Endometrial microvascular endothelial cells (primary cell): ENCODE data around the gene CUL2. TPM values are rescaled to one million over a fixed set of nuclear protein-coding genes. Genes with fewer than 3 reads are reported as not detected.
"Not testable (repeated sequence)": the region's sequence is repeated elsewhere in the genome, so short reads cannot be mapped to it uniquely, and the experiment has no call there.

ENCODE experiments used
- in situ Hi-C: cut with HindIII; loops from 2 replicates; pipeline ENCODE4 v1.10.0; 2017; ENCODE audit warnings: low sequenced_read_pairs, low pct_unique_long_range_greater_than_20kb; ENCODE audit errors: inconsistent ontology term
- total RNA-seq: library from RNA; depleted of rRNA; stranded (reverse); fragments of >200 nt; gene quantifications from one replicate; pipeline ENCODE4 v1.2.3, GENCODE V29; 2015; ENCODE audit errors: inconsistent ontology term

Gene CUL2
- total RNA-seq, 1 donor from 2014 or later = 37.5 TPM

GRCh38 chr10:35089611-35090161 is 455 bp downstream of the CUL2 start:
- in situ Hi-C loops = no loop called here

- in situ Hi-C loops = no loop called here
Observed at GRCh38 chr10:35083242-35083641, 6.9 kb downstream of the CUL2 start.

GRCh38 chr10:35080261-35080660 is 9.9 kb downstream of the CUL2 start:
- in situ Hi-C loops = not testable (repeated sequence)

- in situ Hi-C loops = no loop called here
Observed at GRCh38 chr10:35079763-35080162, 10.4 kb downstream of the CUL2 start.

GRCh38 chr10:35079265-35079664 is 10.9 kb downstream of the CUL2 start:
- in situ Hi-C loops = no loop called here

- in situ Hi-C loops = no loop called here
Observed at GRCh38 chr10:35075228-35075627, 14.9 kb downstream of the CUL2 start.

- in situ Hi-C loops = no loop called here
Observed at GRCh38 chr10:35074266-35074665, 15.9 kb downstream of the CUL2 start.

GRCh38 chr10:35070521-35070920 is 19.6 kb downstream of the CUL2 start:
- in situ Hi-C loops = no loop called here

- in situ Hi-C loops = no loop called here
Observed at GRCh38 chr10:35063837-35064454, 26.2 kb downstream of the CUL2 start.

GRCh38 chr10:35059481-35059880 is 30.7 kb downstream of the CUL2 start:
- in situ Hi-C loops = no loop called here

GRCh38 chr10:35058686-35059085 is 31.5 kb downstream of the CUL2 start:
- in situ Hi-C loops = no loop called here

- in situ Hi-C loops = no loop called here
Observed at GRCh38 chr10:35058134-35058533, 32.0 kb downstream of the CUL2 start.

GRCh38 chr10:35056686-35057085 is 33.5 kb downstream of the CUL2 start:
- in situ Hi-C loops = no loop called here

- in situ Hi-C loops = no loop called here
Observed at GRCh38 chr10:35056133-35056532, 34.0 kb downstream of the CUL2 start.

GRCh38 chr10:35050568-35050967 is 39.6 kb downstream of the CUL2 start:
- in situ Hi-C loops = no loop called here

- in situ Hi-C loops = no loop called here
Observed at GRCh38 chr10:35046074-35046473, 44.1 kb downstream of the CUL2 start.

GRCh38 chr10:35045275-35045674 is 44.9 kb downstream of the CUL2 start:
- in situ Hi-C loops = not testable (repeated sequence)

- in situ Hi-C loops = no loop called here
Observed at GRCh38 chr10:35043796-35044344, 46.3 kb downstream of the CUL2 start.

- in situ Hi-C loops = no loop called here
Observed at GRCh38 chr10:35042783-35043182, 47.4 kb downstream of the CUL2 start.

GRCh38 chr10:35041502-35041879 is 48.6 kb downstream of the CUL2 start:
- in situ Hi-C loops = no loop called here
